Activated T-cell treated with anti-CD3 and anti-CD28 coated beads, Interleukin-2, amount 50 U/mL, for 72 hours (primary cell): ENCODE data around the gene RAD54L2. TPM values are rescaled to one million over a fixed set of nuclear protein-coding genes. Genes with fewer than 3 reads are reported as not detected.
A peak's percentile ranks its signal among the peaks of the same experiment; 100 is the strongest.
"Not testable (repeated sequence)": the region's sequence is repeated elsewhere in the genome, so short reads cannot be mapped to it uniquely, and the experiment has no call there.

Source experiments
- ATAC-seq, 2 donors: fragments of 150-1000 bp; cut with Tn5 transposase; replicated peaks in 1 of 2; 2 replicates each; pipeline ENCODE4 v1.10.0; 2021; ENCODE audit warnings: moderate library complexity in 2 of 2, mild to moderate bottlenecking in 1 of 2
- DNase-seq, 2 donors: peaks; one replicate each; pipeline ENCODE4 v3.0.0; 2021 to 2022; ENCODE audit warnings: mixed read lengths in 1 of 2
- H3K27ac Mint-ChIP-seq: one replicate; pipeline ENCODE4 v1.8.0; 2022; ENCODE audit warnings: mild to moderate bottlenecking, moderate library complexity, mixed read lengths
- H3K27me3 Mint-ChIP-seq: one replicate; pipeline ENCODE4 v1.8.0; 2022; ENCODE audit warnings: low read depth, mixed read lengths
- H3K36me3 Mint-ChIP-seq, 2 donors: one replicate each; pipeline ENCODE4 v1.8.0; 2022; ENCODE audit warnings: mixed read lengths in 2 of 2, mild to moderate bottlenecking in 1 of 2; ENCODE audit not compliant: insufficient read depth in 2 of 2
- H3K4me1 Mint-ChIP-seq: one replicate; pipeline ENCODE4 v1.8.0; 2022; ENCODE audit warnings: low read depth, mixed read lengths
- H3K4me3 Mint-ChIP-seq, 2 donors: one replicate each; pipeline ENCODE4 v1.8.0; 2022; ENCODE audit warnings: mild to moderate bottlenecking in 2 of 2, mixed read lengths in 2 of 2, moderate library complexity in 2 of 2
- H3K9me3 Mint-ChIP-seq, 2 donors: one replicate each; pipeline ENCODE4 v1.8.0; 2022; ENCODE audit warnings: mixed read lengths in 2 of 2
- total RNA-seq, 2 donors: library from RNA; stranded (reverse); gene quantifications; one replicate each; pipeline ENCODE4 v1.2.3, GENCODE V29; 2022

The RAD54L2 gene
- total RNA-seq, 2 donors from 2014 or later: 32.8 to 41.7 TPM

GRCh38 chr3:51550080-51550819 lies 11.7 kb downstream of the RAD54L2 start:
- DNase-seq: no peak
- Mint-ChIP-seq H3K4me1 (no peaks in the 10 kb centered on the region), H3K27ac (no peak overlapping the region), H3K36me3 (no peaks in the 10 kb centered on the region), H3K4me3 (no peak overlapping the region), H3K27me3 (no peaks in the 10 kb centered on the region), H3K9me3 (no peaks in the 10 kb centered on the region)
- no peak for ATAC-seq

- Mint-ChIP-seq H3K36me3 (peaks cover 0 to 3% of the 10 kb centered on the region in 2 donors), H3K9me3 (no peaks in the 10 kb centered on the region), H3K27me3 (no peaks in the 10 kb centered on the region), H3K4me1 (no peaks in the 10 kb centered on the region), H3K4me3 (no peak overlapping the region), H3K27ac (no peak overlapping the region)
- DNase-seq (no peak), ATAC-seq (no peak)
Measured at GRCh38 chr3:51557993-51558392, 19.5 kb downstream of the RAD54L2 start.

GRCh38 chr3:51559411-51559888 lies 20.9 kb downstream of the RAD54L2 start:
- no peaks in the 10 kb centered on the region for H3K9me3 Mint-ChIP-seq
- ATAC-seq: no peak
- H3K4me3 Mint-ChIP-seq: no peak overlapping the region
- no peak overlapping the region for H3K27ac Mint-ChIP-seq
- no peaks in the 10 kb centered on the region for H3K27me3 Mint-ChIP-seq
- H3K36me3 Mint-ChIP-seq: peaks cover 0 to 5% of the 10 kb centered on the region in 2 donors
- H3K4me1 Mint-ChIP-seq: peaks cover 4% of the 10 kb centered on the region
- DNase-seq: no peak

DNA sequence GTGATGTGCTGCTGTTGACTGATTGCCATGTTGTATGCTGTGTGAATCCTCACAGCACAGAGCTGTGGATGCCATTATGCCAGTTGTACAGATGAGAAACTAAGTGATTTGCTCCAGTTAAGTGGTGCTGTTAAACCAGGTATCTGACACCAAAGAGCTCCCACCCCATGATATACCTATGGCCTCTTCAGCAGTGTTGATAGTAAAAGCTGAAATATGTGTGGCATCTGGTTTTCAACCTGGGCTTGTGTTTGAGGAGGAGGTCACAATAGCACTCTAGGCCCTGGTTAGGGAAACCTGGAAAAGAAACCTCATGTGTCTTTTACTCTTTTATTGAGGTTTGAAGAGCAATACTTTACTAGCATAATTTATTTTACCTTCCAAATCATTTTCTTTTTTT lies 21.4 kb downstream of the RAD54L2 start:
- Mint-ChIP-seq H3K27ac (no peak overlapping the region), H3K9me3 (no peaks in the 10 kb centered on the region), H3K36me3 (peaks cover 0 to 5% of the 10 kb centered on the region in 2 donors), H3K4me3 (no peak overlapping the region), H3K4me1 (peaks cover 4% of the 10 kb centered on the region), H3K27me3 (no peaks in the 10 kb centered on the region)
- no peak for ATAC-seq
- no peak for DNase-seq

DNA sequence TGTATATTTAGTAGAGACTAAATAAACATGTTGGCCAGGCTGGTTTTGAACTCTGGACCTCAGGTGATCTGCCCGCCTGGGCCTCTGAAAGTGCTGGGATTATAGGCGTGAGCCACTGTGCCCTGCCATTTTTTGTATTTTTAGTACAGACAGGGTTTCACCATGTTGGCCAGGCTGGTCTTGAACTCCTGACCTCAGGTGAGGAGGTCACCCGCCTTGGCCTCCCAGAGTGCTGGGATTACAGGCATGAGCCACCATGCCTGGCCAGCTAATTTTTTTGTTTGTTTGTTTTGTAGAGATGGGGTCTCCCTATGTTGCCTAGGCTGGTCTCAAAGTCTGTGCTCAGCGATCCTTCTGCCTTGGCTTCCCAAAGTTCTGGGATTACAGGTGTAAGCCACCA lies 23.9 kb downstream of the RAD54L2 start:
- not testable (repeated sequence) for H3K27me3 Mint-ChIP-seq, H3K4me1 Mint-ChIP-seq, H3K9me3 Mint-ChIP-seq, H3K36me3 Mint-ChIP-seq, H3K4me3 Mint-ChIP-seq, DNase-seq, ATAC-seq, H3K27ac Mint-ChIP-seq

DNA sequence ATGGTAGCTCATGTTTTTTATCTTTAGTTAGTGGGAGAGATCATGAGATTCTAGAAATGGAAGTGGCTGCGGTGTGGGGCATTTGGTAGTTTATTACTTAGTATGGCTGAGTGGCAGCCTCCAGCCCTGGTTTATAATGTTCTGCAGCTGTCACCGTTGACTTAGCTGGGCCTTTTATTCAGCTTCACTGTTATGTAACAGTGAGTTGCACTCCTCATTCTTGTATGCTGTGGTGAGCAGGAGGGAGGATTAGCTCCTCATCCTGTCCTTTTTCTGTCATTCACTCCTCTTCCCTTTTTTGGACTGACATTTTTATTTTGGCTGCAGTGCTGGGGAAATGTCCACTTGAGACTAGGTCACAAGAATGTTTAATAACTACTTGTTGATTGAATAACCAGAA lies 29.5 kb downstream of the RAD54L2 start:
- DNase-seq: no peak
- ATAC-seq: no peak
- Mint-ChIP-seq H3K36me3 (peaks cover under 1 to 3% of the 10 kb centered on the region in 2 donors), H3K9me3 (no peaks in the 10 kb centered on the region), H3K4me3 (no peak overlapping the region), H3K27me3 (no peaks in the 10 kb centered on the region), H3K4me1 (peaks cover 4% of the 10 kb centered on the region), H3K27ac (peak overlapping the region; percentile 21)

DNA sequence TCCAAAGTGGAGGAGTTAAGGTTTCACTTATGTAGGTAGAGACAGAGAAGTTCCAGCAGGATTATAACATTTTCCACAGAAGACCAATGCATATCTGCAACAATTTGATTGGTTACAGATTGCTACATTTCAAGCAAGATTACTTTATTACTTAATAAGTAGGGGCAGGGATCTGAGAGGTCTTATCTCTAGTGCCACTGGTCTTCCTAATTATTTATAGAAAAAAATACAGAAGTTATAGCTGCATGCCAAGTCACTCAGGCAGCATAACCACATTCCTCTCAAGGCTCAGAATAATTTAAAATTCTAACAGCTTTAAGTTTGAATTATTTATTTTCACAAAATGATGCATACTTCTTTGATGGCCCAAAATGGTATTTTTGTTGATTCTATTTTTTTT lies 30.5 kb downstream of the RAD54L2 start:
- no peak for ATAC-seq
- Mint-ChIP-seq H3K36me3 (peaks cover 0 to 6% of the 10 kb centered on the region in 2 donors), H3K27ac (no peak overlapping the region), H3K9me3 (no peaks in the 10 kb centered on the region), H3K27me3 (no peaks in the 10 kb centered on the region), H3K4me3 (no peak overlapping the region), H3K4me1 (no peaks in the 10 kb centered on the region)
- DNase-seq: no peak

GRCh38 chr3:51578238-51578637 lies 39.7 kb downstream of the RAD54L2 start:
- peaks cover 6 to 8% of the 10 kb centered on the region in 2 donors for H3K36me3 Mint-ChIP-seq
- DNase-seq (no peak), ATAC-seq (no peak)
- H3K4me3 Mint-ChIP-seq: no peak overlapping the region
- H3K27ac Mint-ChIP-seq: no peak overlapping the region
- H3K9me3 Mint-ChIP-seq: no peaks in the 10 kb centered on the region
- no peaks in the 10 kb centered on the region for H3K27me3 Mint-ChIP-seq
- H3K4me1 Mint-ChIP-seq: peaks cover 9% of the 10 kb centered on the region

DNA sequence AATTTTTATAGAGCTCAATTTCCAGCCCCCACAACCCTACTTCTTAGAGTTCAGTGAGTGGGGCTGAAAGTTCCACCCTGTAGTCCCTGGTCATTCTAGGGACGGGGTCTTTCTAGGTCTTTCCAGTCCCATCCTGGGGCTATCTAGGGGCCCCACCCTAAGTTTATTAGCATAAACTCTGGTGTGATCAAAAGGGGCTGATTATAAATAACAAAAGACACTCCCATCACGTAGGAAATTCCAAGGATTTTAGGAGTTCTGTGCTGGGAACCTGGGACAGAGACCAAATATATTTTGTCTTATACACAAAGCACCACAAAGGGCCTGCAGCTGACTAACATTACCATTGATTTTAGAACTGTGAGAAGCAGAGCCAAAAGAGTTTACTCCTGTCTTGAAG lies 41.9 kb downstream of the RAD54L2 start:
- Mint-ChIP-seq H3K4me1 (peaks cover 15% of the 10 kb centered on the region), H3K36me3 (peaks cover 3 to 4% of the 10 kb centered on the region in 2 donors), H3K9me3 (no peaks in the 10 kb centered on the region), H3K27me3 (no peaks in the 10 kb centered on the region), H3K27ac (no peak overlapping the region), H3K4me3 (no peak overlapping the region)
- ATAC-seq (no peak), DNase-seq (no peak)

- no peaks in the 10 kb centered on the region for H3K27me3 Mint-ChIP-seq
- H3K36me3 Mint-ChIP-seq: peaks cover 3 to 4% of the 10 kb centered on the region in 2 donors
- no peaks in the 10 kb centered on the region for H3K9me3 Mint-ChIP-seq
- H3K4me1 Mint-ChIP-seq: peaks cover 13% of the 10 kb centered on the region
- DNase-seq (no peak), ATAC-seq (no peak)
- H3K4me3 Mint-ChIP-seq: no peak overlapping the region
- no peak overlapping the region for H3K27ac Mint-ChIP-seq
Measured at GRCh38 chr3:51581524-51581923, 43.0 kb downstream of the RAD54L2 start.

DNA sequence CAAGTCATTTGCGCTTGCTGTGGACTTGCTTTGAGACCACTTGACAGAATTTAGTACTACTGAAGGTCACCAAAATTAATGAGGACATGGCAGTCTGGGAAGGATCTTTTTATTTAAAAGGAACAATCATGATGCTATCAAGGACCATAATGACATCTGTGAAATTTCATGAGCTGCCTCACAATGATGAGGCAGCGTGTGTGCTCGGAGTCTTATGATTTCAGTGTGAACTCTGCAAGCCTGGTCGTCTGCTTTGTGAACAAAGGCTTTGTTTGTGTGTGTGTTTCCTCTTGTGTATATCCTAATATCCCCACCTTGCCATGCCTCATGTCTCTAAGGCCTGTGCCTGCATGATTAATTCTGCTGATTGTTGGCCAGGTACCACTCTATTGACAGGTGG lies 46.7 kb downstream of the RAD54L2 start:
- no peaks in the 10 kb centered on the region for H3K27me3 Mint-ChIP-seq
- H3K4me3 Mint-ChIP-seq: no peak overlapping the region
- DNase-seq: no peak
- H3K27ac Mint-ChIP-seq: no peak overlapping the region
- H3K4me1 Mint-ChIP-seq: peaks cover 12% of the 10 kb centered on the region
- H3K9me3 Mint-ChIP-seq: no peaks in the 10 kb centered on the region
- ATAC-seq: no peak
- H3K36me3 Mint-ChIP-seq: peaks cover 0 to 2% of the 10 kb centered on the region in 2 donors

- H3K4me1 Mint-ChIP-seq: peaks cover 12% of the 10 kb centered on the region
- ATAC-seq (no peak), DNase-seq (no peak)
- H3K4me3 Mint-ChIP-seq: no peak overlapping the region
- no peaks in the 10 kb centered on the region for H3K27me3 Mint-ChIP-seq
- no peak overlapping the region for H3K27ac Mint-ChIP-seq
- H3K9me3 Mint-ChIP-seq: no peaks in the 10 kb centered on the region
- H3K36me3 Mint-ChIP-seq: peaks cover 0 to 2% of the 10 kb centered on the region in 2 donors
Measured at GRCh38 chr3:51585871-51586270, 47.4 kb downstream of the RAD54L2 start.
